GM12878 (cell line): ENCODE results near the gene C1QTNF7. TPM values are rescaled to one million over a fixed set of nuclear protein-coding genes. Genes with fewer than 3 reads are reported as not detected.

Experiments
- ATAC-seq: fragments of 200-7000 bp; cut with Tn5 transposase; 3 replicates; pipeline ENCODE4 v1.9.1; 2020; ENCODE audit warnings: mild to moderate bottlenecking, moderate library complexity
- BruUV-seq: library from RNA; stranded (reverse); fragments of 400-500 nt; replicated peaks from 2 replicates; lab custom pipeline; 2021; lab: Mats Ljungman, UMichigan
- CTCF ChIA-PET: fragments of 300-600 bp; sonication (Branson Sonifier 250); formaldehyde crosslinking; extraction: SDS; loops from one replicate; lab custom pipeline; 2021; ENCODE audit warnings: inconsistent platforms; lab: Yijun Ruan, JAX
- POLR2A ChIA-PET: fragments of 350-600 bp; formaldehyde crosslinking; extraction: SDS; loops from one replicate; lab custom pipeline; 2021; ENCODE audit warnings: inconsistent platforms; lab: Charles Lee
- RAD21 ChIA-PET: fragments of 300-600 bp; sonication (Branson Sonifier 250); formaldehyde crosslinking; loops from one replicate; lab custom pipeline; 2023; ENCODE audit warnings: antibody characterized with exemption; ENCODE audit not compliant: unreplicated experiment; lab: Charles Lee
- SMC1A ChIA-PET: fragments of 300-600 bp; sonication (Branson Sonifier 250); formaldehyde crosslinking; loops from one replicate; lab custom pipeline; 2023; ENCODE audit not compliant: unreplicated experiment, uncharacterized antibody; lab: Charles Lee
- DNase-seq: peaks from one replicate; pipeline ENCODE4 v3.0.0-alpha.2; 2011; ENCODE audit warnings: low read depth, low spot score
- FAIRE-seq: peaks from 3 replicates; lab custom pipeline; 2011; peaks lifted over from hg19 to GRCh38; lab: Jason Lieb, UNC
- H2AFZ ChIP-seq: 2 replicates; pipeline ENCODE4 v1.6.0; 2011; ENCODE audit warnings: low read depth, low read length, control low read depth; ENCODE audit not compliant: control insufficient read depth
- H3K27ac ChIP-seq: 2 replicates; pipeline ENCODE4 v1.5.1; 2011; ENCODE audit warnings: control low read depth; ENCODE audit not compliant: control insufficient read depth, insufficient read depth
- H3K27me3 ChIP-seq, 2 experiments: replicated peaks in 1 of 2; 2 replicates each; pipeline versions ENCODE4 v1.6.0 to v1.6.1; 2011; ENCODE audit warnings: low read length in 1 of 2; ENCODE audit not compliant: control insufficient read depth in 2 of 2, insufficient read depth in 2 of 2
- H3K36me3 ChIP-seq, 2 experiments: 2 replicates each; pipeline ENCODE4 v1.5.1; 2011; ENCODE audit warnings: low read length in 1 of 2; ENCODE audit not compliant: control insufficient read depth in 2 of 2, insufficient read depth in 2 of 2
- H3K4me1 ChIP-seq: 2 replicates; pipeline ENCODE4 v1.6.1; 2011; ENCODE audit warnings: mild to moderate bottlenecking, low read length, moderate library complexity, mixed read lengths; ENCODE audit not compliant: control insufficient read depth, insufficient read depth
- H3K4me2 ChIP-seq: 2 replicates; pipeline ENCODE4 v1.6.0; 2011; ENCODE audit warnings: control low read depth; ENCODE audit not compliant: control insufficient read depth, insufficient read depth
- H3K4me3 ChIP-seq: fragments of 200-600 bp; sonication (generic); 2 replicates; pipeline ENCODE4 v1.5.1; 2016
- H3K79me2 ChIP-seq: 2 replicates; pipeline ENCODE4 v1.6.0; 2011; ENCODE audit warnings: low read length; ENCODE audit not compliant: control insufficient read depth, insufficient read depth
- H3K9ac ChIP-seq: 2 replicates; pipeline ENCODE4 v1.8.0; 2011; ENCODE audit warnings: low read length, control low read depth, mixed read lengths; ENCODE audit not compliant: control insufficient read depth, insufficient read depth
- H3K9me3 ChIP-seq: replicated peaks from 3 replicates; pipeline ENCODE4 v1.5.1; 2011; ENCODE audit warnings: mild to moderate bottlenecking, low read length; ENCODE audit not compliant: control insufficient read depth, insufficient read depth
- H4K20me1 ChIP-seq: 2 replicates; pipeline ENCODE4 v1.6.0; 2011; ENCODE audit not compliant: control insufficient read depth, insufficient read depth
- ATF3 ChIP-seq: IDR thresholded peaks from 2 replicates; pipeline ENCODE4 v1.6.1; 2011; ENCODE audit warnings: low read depth, mild to moderate bottlenecking, low read length, moderate library complexity, borderline replicate concordance; ENCODE audit errors: extremely low read depth
- BCLAF1 ChIP-seq: fragments of 450-650 bp; IDR thresholded peaks from 2 replicates; pipeline ENCODE4 v1.6.1; 2017; ENCODE audit warnings: antibody characterized with exemption, mild to moderate bottlenecking, moderate library complexity
- BMI1 ChIP-seq: fragments of 450-650 bp; IDR thresholded peaks from 2 replicates; pipeline ENCODE4 v1.6.1; 2016; ENCODE audit warnings: mild to moderate bottlenecking, moderate library complexity, borderline replicate concordance
- BRCA1 ChIP-seq: IDR thresholded peaks from 2 replicates; pipeline ENCODE4 v1.6.1; 2011; ENCODE audit warnings: low read depth, low read length, improper control_type of control experiment
- CREB1 ChIP-seq: IDR thresholded peaks from 2 replicates; pipeline ENCODE4 v1.6.1; 2012; ENCODE audit warnings: low read depth, mild to moderate bottlenecking, inconsistent platforms
- HDAC2 ChIP-seq: fragments of 200-600 bp; sonication (generic); IDR thresholded peaks from 2 replicates; pipeline ENCODE4 v1.6.1; 2017
- HSF1 ChIP-seq: fragments of 150-350 bp; IDR thresholded peaks from 2 replicates; pipeline ENCODE4 v1.6.1; 2014; ENCODE audit warnings: mild to moderate bottlenecking, low read depth, low read length
- JUND ChIP-seq: IDR thresholded peaks from 2 replicates; pipeline ENCODE4 v1.6.1; 2012; ENCODE audit warnings: low read depth, mild to moderate bottlenecking, low read length, improper control_type of control experiment, moderate library complexity
- MTA3 ChIP-seq: IDR thresholded peaks from 2 replicates; pipeline ENCODE4 v1.6.1; 2012; ENCODE audit warnings: low read length, inconsistent platforms, borderline replicate concordance
- NFYA ChIP-seq: IDR thresholded peaks from 2 replicates; pipeline ENCODE4 v1.6.1; 2011; ENCODE audit warnings: low read depth, mild to moderate bottlenecking, low read length, improper control_type of control experiment, borderline replicate concordance
- NR2C1 ChIP-seq: fragments of 450-650 bp; IDR thresholded peaks from 2 replicates; pipeline ENCODE4 v1.6.1; 2017; ENCODE audit warnings: antibody characterized with exemption, mild to moderate bottlenecking, moderate library complexity
- NR2F1 ChIP-seq: fragments of 450-650 bp; conservative IDR thresholded peaks from 2 replicates; pipeline ENCODE4 v1.6.1; 2017; ENCODE audit warnings: mild to moderate bottlenecking
- SMAD1 ChIP-seq: fragments of 450-650 bp; IDR thresholded peaks from 2 replicates; pipeline ENCODE4 v1.6.1; 2018; ENCODE audit warnings: mild to moderate bottlenecking, low read depth; ENCODE audit not compliant: partially characterized antibody
- SP1 ChIP-seq: IDR thresholded peaks from one replicate; pipeline ENCODE4 v1.6.1; 2011; ENCODE audit warnings: low read depth, low read length
- SREBF1 ChIP-seq: IDR thresholded peaks from 2 replicates; pipeline ENCODE4 v1.6.1; 2012; ENCODE audit warnings: mild to moderate bottlenecking, low read length
- SREBF2 ChIP-seq: IDR thresholded peaks from 2 replicates; pipeline ENCODE4 v1.6.1; 2012; ENCODE audit warnings: mild to moderate bottlenecking, low read length
- STAT1 ChIP-seq: fragments of 450-650 bp; conservative IDR thresholded peaks from 2 replicates; pipeline ENCODE4 v1.6.1; 2014; ENCODE audit warnings: antibody characterized with exemption, mild to moderate bottlenecking
- TAF1 ChIP-seq: IDR thresholded peaks from 2 replicates; pipeline ENCODE4 v1.6.1; 2011; ENCODE audit warnings: mild to moderate bottlenecking, low read depth, low read length, borderline replicate concordance
- USF1 ChIP-seq: IDR thresholded peaks from 2 replicates; pipeline ENCODE4 v1.6.1; 2011; ENCODE audit warnings: borderline replicate concordance, low read depth, mild to moderate bottlenecking, moderate library complexity, mixed read lengths, low read length; ENCODE audit not compliant: insufficient read depth; ENCODE audit errors: extremely low read length
- ZNF384 ChIP-seq: IDR thresholded peaks from 2 replicates; pipeline ENCODE4 v1.6.1; 2012; ENCODE audit warnings: low read depth, mild to moderate bottlenecking, low read length, improper control_type of control experiment, borderline replicate concordance
- in situ Hi-C: fragments of 300-500 bp; cut with MboI; formaldehyde crosslinking; loops from 9 replicates; pipeline ENCODE4 v1.14.3; 2018; ENCODE audit warnings: mixed read lengths
- intact Hi-C: fragments of 100-400 bp; cut with micrococcal nuclease; formaldehyde crosslinking; loops from one replicate; pipeline ENCODE4 v1.14.2; 2022; ENCODE audit not compliant: unreplicated experiment
- polyA plus RNA-seq, 11 experiments: library from polyadenylated mRNA; depleted of rRNA in 4 of 11; unstranded in 6 of 11; stranded (reverse) in 5 of 11; fragments of >200 nt; fragmentation: Nextera tagmentation in 4 of 11; fragmentation: Illumina TruSeq in 1 of 11; extraction: Ambion mirVana in 4 of 11; extraction: Trizol in 1 of 11; gene quantifications; 1 replicate in 1 of 11; 2 replicates in 10 of 11; pipeline versions ENCODE4 v1.2.1 to v1.2.3, GENCODE V29; 2011 to 2016; ENCODE audit warnings: inconsistent platforms in 2 of 11, missing spikeins in 2 of 11, low read depth in 1 of 11
- total RNA-seq, 4 experiments: library from RNA; depleted of rRNA in 3 of 4; stranded (reverse); fragments of >200 nt in 3 of 4; fragmentation: Illumina TruSeq in 1 of 4; extraction: Trizol in 1 of 4; gene quantifications; 2 replicates each; pipeline versions ENCODE4 v1.2.1 to v1.2.3, GENCODE V29; 2013 to 2021

C1QTNF7 gene
- total and polyA plus RNA-seq, 10 of the 15 experiments (the other 5 are each of a cell fraction or from before 2014, with no cell fraction given): not detected

GRCh38 chr4:15458616-15459015 is 30.8 kb downstream of the C1QTNF7 start (continued):
- TF ChIP-seq BCLAF1 (no peak), HSF1 (no peak), NR2C1 (no peak), STAT1 (no peak), BMI1 (no peak), MTA3 (no peak), NFYA (no peak)

GRCh38 chr4:15459706-15460105 is 31.9 kb downstream of the C1QTNF7 start:
- no peak overlapping the region for H3K4me2 ChIP-seq
- FAIRE-seq (no peak), DNase-seq (no peak), ATAC-seq (no peak)
- in situ Hi-C loops (loop anchor here (5.0 to 10.0 kb wide), 2 partner anchors 227 to 1805 kb away; no protein-coding TSS in a partner anchor), intact Hi-C loops (loop anchor here (5.0 kb wide), 1 partner anchor 1802 kb away; no protein-coding TSS in a partner anchor)
- ChIA-PET CTCF (interaction anchor here (0.7 to 5.7 kb wide), 5 partner anchors 9 to 227 kb away, joined by 3 to 50 read pairs (median 4); no protein-coding TSS in a partner anchor), POLR2A (no interaction called here), RAD21 (interaction anchor here (0.7 to 1.2 kb wide), 2 partner anchors 63 to 728 kb away, joined by 3 to 4 read pairs; no protein-coding TSS in a partner anchor), SMC1A (interaction anchor here (1.0 to 1.2 kb wide), 2 partner anchors 47 to 221 kb away, joined by 3 read pairs; no protein-coding TSS in a partner anchor)
- H4K20me1 ChIP-seq: no peaks in the 10 kb centered on the region
- H3K4me1 ChIP-seq: no peaks in the 10 kb centered on the region
- no TSS peak for BruUV-seq
- H3K79me2 ChIP-seq: no peaks in the 10 kb centered on the region
- no peaks in the 10 kb centered on the region for H3K27me3 ChIP-seq
- no peak overlapping the region for H3K4me3 ChIP-seq
- H3K9me3 ChIP-seq: no peaks in the 10 kb centered on the region
- H2AFZ ChIP-seq: no peak overlapping the region
- H3K36me3 ChIP-seq: no peaks in the 10 kb centered on the region
- no peak overlapping the region for H3K27ac ChIP-seq
- no peak overlapping the region for H3K9ac ChIP-seq
- TF ChIP-seq SREBF1 (no peak), SMAD1 (no peak), SP1 (no peak), NR2F1 (no peak), SREBF2 (no peak), HDAC2 (no peak), JUND (no peak), TAF1 (no peak), BRCA1 (no peak), USF1 (no peak), ZNF384 (no peak), ATF3 (no peak), CREB1 (no peak)
